ENCODE results near the gene PFDN1.

The PFDN1 gene

DNA sequence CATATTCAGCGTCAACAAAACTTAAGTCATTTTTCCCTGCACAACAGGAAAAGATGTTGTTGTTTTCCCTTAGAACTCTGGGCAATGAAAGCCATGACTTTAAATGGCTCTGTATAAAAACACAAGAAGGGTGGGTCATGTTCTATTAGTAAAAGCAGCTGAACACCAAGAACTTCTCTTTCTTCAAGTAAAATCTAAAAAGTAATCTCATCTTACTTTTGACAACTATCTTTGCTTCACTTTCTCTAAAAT lies 9.1 kb downstream of the PFDN1 start:
- Mint-ChIP-seq H3K9me3 (no peaks in the 10 kb centered on the region), H3K4me1 (ENCODE audit: low read depth) (peaks cover 49% of the 10 kb centered on the region)

DNA sequence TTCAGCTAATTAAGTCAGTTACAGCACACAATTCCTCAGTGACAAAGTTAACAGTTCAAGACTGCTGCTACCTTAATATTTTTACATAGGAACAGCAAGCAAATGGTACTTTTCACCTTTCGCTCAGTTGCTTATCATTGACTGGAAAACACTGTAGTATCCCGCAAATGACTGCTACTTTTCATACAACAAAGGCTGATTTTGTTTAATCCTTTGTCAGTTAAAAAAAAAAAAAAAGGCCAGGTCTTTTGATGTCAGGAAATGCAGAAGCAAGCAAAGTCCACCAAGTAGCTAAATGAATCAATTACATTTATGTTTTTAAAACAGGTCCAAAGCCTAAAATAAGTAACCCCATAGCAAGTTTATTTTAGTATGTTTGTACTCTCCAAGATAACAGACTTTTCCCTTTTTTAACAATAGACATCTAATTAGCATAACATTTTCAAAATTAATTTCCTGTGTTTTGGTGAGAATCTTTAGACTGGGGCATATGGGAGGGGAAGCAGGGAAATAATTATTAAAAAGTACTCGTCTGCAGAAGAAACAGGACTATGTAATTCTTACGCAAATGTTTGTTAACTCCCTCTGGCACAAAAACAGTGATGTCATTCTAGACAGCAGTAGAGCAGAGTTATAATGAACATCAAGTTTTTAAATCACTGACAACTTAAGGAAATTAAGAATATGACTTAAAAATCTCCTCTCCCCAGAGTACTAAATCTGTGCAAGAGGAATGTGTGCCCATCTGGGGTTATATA lies 9.6 kb downstream of the PFDN1 start:
- Mint-ChIP-seq H3K4me3 (no peak overlapping the region), H3K9me3 (no peaks in the 10 kb centered on the region), H3K4me1 (ENCODE audit: low read depth) (peaks cover 48% of the 10 kb centered on the region), H3K27me3 (no peaks in the 10 kb centered on the region), H3K36me3 (ENCODE audit: low read depth) (peaks cover 24% of the 10 kb centered on the region), H3K27ac (no peak overlapping the region)

More for the DNA sequence above, 9.1 kb downstream of the PFDN1 start:
- Mint-ChIP-seq H3K4me3 (no peak overlapping the region), H3K27ac (no peak overlapping the region), H3K36me3 (ENCODE audit: low read depth) (peaks cover 26% of the 10 kb centered on the region), H3K27me3 (no peaks in the 10 kb centered on the region)

DNA sequence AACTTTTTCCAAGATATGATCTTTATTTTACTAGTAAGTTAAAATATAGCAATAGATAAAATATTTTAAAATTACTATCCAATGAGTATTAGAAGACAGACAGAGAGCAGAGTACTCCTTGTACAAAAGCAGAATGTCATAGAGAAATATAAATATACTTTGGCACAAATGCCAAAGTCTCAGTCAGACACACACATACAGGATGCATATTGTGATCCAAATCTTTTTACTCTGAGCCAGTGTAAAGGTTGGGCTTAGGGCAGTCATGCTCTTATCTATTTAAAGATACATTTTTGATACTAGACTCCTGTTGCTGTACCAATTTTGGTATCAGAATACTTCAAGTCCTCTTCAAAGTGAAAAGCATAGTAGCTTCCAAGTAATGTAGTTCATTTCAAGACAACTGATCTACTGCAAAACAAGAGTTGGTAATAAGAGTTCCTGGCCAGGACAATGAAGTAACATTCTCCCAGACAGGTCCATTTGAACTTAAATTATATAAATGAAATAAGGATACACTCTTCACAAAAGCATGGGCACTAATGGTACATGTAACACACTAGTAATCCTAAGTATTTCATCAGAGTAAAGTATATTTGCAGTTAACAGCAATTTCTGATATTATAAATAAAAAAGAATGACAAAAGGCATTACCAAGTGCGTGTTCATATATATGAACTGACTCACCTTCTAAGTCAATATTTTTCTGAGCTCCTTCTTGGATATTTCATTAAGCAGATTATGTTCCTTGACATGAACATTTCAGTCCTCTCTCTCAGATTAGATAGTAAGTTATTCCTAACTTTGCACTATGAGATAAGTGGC lies 10.5 kb downstream of the PFDN1 start:
- no peak overlapping the region for H3K27ac Mint-ChIP-seq
- H3K27me3 Mint-ChIP-seq: no peaks in the 10 kb centered on the region
- no peak overlapping the region for H3K4me3 Mint-ChIP-seq
- H3K4me1 Mint-ChIP-seq (ENCODE audit: low read depth): peaks cover 46% of the 10 kb centered on the region
- H3K9me3 Mint-ChIP-seq: no peaks in the 10 kb centered on the region
- peaks cover 18% of the 10 kb centered on the region for H3K36me3 Mint-ChIP-seq (ENCODE audit: low read depth)

DNA sequence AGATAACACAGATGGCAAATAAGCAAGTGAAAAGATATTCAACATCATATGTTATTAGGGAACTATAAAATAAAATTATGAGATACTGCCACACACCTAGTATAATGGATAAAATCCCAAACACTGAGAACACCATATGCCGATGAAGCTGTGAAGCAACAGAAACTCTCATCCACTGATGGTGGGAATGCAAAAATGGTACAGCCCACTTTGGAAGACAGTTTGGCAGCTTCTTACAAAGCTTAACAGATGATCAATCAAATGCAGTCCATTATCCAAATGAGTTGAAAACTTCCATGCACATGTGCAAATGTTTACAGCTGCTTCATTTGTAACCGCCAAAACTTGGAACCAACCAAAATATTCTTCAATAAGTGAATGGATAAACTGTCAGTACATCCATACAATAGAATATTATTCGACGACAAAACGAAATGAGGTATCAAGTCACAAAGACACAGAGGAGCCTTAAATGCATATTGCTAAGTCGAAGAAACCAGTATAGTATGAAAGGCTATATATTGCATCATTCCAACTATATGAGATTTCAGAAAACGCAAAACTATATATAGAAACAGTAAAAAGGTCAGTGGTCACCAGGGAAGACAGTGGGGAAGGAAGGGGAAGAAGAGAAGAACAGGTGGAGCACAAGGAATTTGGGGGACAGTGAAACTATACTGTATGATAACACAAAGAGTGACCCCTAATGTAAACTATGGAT lies 14.9 kb downstream of the PFDN1 start:
- Mint-ChIP-seq H3K36me3 (ENCODE audit: low read depth) (no peaks in the 10 kb centered on the region), H3K4me1 (ENCODE audit: low read depth) (peaks cover 37% of the 10 kb centered on the region), H3K27ac (no peak overlapping the region), H3K27me3 (no peaks in the 10 kb centered on the region), H3K9me3 (no peaks in the 10 kb centered on the region), H3K4me3 (no peak overlapping the region)

DNA sequence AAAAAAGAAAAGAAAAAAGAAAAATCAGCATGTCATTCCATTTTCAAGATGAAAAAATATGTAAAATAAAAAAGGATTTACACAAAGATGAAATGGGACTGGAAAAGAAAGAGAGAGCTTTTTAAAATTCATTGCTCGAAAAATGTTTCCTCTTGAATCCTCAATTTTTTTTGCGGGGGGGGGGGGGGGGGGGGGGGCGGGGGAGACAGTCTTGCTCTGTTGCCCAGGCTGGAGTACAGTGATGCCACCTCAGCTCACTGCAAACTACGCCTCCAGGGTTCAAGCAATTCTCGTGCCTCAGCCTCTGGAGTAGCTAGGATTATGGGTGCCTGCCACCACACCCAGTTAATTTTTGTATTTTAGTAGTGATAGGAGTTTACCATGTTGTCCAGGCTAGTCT lies 16.5 kb downstream of the PFDN1 start:
- Mint-ChIP-seq H3K27ac (no peak overlapping the region), H3K27me3 (no peaks in the 10 kb centered on the region), H3K4me3 (no peak overlapping the region), H3K36me3 (ENCODE audit: low read depth) (no peaks in the 10 kb centered on the region), H3K9me3 (no peaks in the 10 kb centered on the region), H3K4me1 (ENCODE audit: low read depth) (peaks cover 43% of the 10 kb centered on the region)

DNA sequence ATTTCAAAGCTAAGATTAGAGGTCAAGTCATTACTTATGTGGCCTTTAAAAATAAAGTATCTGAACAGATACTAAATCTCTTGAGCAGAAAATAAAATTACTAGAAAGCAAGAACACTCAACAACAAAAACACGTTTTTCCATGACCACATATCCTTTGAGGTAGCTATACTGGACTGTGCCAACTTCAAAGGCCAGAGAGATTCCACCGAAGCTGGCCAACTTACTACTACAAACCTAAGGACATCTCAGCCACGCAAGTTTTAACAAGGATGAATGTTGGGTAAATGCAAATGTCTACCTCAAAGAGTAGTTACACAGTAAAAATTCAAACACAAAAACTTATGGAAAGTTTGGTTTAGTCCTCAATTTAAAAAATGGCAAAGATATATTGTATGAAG lies 18.9 kb downstream of the PFDN1 start:
- Mint-ChIP-seq H3K4me3 (no peak overlapping the region), H3K27ac (no peak overlapping the region), H3K9me3 (no peaks in the 10 kb centered on the region), H3K27me3 (no peaks in the 10 kb centered on the region), H3K4me1 (ENCODE audit: low read depth) (peaks cover 39% of the 10 kb centered on the region), H3K36me3 (ENCODE audit: low read depth) (peaks cover 4% of the 10 kb centered on the region)

DNA sequence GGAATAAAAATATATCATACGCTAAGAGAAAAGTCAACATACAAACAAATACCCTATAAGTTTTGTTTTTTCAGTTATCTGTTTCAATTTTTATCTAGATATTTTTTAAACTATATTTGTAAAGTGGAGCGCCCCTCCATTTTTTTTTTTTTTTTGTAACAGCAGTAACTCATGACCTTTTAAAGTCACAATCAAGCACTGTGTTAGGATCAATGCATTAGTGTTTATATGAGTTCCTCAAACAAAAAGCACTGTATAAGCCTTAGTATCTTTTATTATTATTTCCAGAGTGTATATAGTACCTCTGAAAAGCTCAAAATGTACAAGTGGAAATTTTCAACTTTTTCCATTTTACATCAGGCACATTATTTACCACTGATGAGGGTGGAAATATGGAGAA lies 20.6 kb downstream of the PFDN1 start:
- Mint-ChIP-seq H3K36me3 (ENCODE audit: low read depth) (peaks cover 17% of the 10 kb centered on the region), H3K4me1 (ENCODE audit: low read depth) (peaks cover 36% of the 10 kb centered on the region), H3K9me3 (no peaks in the 10 kb centered on the region), H3K27me3 (no peaks in the 10 kb centered on the region), H3K27ac (no peak overlapping the region), H3K4me3 (no peak overlapping the region)

DNA sequence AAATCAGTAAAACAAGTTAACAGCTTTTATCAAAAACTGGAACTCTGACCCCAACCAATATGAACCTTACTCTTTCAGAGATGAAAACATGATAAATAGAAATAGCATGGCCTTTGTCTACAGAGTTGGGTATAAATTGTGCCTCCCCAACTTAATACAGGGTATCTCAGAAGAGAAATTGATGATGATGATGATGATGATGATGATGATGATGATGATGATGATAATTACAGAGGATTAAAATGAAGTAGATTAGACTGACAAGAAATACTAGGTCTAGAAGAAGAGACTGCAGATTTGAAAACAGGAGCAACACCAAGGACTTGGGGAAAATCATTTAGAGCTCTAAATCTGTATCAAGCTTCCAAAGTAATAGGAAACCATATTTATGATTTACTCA lies 27.1 kb downstream of the PFDN1 start:
- Mint-ChIP-seq H3K27ac (no peak overlapping the region), H3K4me3 (no peak overlapping the region), H3K4me1 (ENCODE audit: low read depth) (peaks cover 28% of the 10 kb centered on the region), H3K9me3 (no peaks in the 10 kb centered on the region), H3K36me3 (ENCODE audit: low read depth) (peaks cover 37% of the 10 kb centered on the region), H3K27me3 (no peaks in the 10 kb centered on the region)

DNA sequence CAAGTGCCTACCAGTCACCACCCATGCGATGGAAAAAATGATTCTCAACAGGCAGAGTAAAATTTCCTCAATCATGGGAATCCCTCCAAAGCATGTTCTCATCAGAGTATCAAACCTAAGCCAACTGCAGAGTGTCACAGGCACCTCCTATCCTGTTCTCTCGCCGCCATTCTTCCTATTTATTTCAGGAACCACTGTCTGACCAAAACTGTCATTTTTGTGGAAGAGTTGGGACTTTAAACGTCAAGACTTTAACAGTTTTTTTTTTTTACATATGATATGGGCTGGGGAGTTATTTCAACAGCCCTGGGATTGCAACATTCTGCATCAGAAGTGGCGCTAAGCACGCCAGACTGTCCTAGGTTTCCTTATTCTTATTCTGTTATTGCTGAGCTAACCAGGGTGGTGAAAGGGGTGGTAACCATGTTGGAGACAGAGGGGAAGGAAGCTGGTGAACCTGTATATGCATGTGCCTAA lies 29.5 kb downstream of the PFDN1 start:
- Mint-ChIP-seq H3K36me3 (ENCODE audit: low read depth) (peaks cover 29% of the 10 kb centered on the region), H3K9me3 (no peaks in the 10 kb centered on the region), H3K27me3 (no peaks in the 10 kb centered on the region), H3K4me1 (ENCODE audit: low read depth) (peaks cover 23% of the 10 kb centered on the region), H3K4me3 (no peak overlapping the region), H3K27ac (peak overlapping the region; percentile 45)

DNA sequence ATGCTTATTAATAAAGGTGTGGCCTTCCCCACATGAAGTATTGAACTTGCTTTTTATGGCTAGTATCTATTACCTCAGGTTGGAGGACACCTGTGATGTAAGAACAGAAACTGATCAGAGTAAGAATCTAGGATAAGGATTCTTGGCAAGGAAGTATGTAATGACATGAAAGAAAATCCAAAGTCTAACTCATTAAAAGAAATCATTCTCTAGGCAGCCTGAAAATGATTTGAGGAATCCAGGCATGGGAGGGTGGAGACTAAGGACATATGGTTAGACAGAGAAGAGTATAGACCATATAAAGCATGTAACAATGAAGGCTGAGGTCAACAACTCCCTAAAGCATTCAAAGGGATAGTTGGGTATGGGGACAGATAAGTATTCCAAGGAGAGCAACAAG lies 32.9 kb downstream of the PFDN1 start:
- no peak overlapping the region for H3K4me3 Mint-ChIP-seq
- H3K36me3 Mint-ChIP-seq (ENCODE audit: low read depth): peaks cover 15% of the 10 kb centered on the region
- no peak overlapping the region for H3K27ac Mint-ChIP-seq
- H3K4me1 Mint-ChIP-seq (ENCODE audit: low read depth): peaks cover 42% of the 10 kb centered on the region
- no peaks in the 10 kb centered on the region for H3K9me3 Mint-ChIP-seq
- H3K27me3 Mint-ChIP-seq: no peaks in the 10 kb centered on the region

DNA sequence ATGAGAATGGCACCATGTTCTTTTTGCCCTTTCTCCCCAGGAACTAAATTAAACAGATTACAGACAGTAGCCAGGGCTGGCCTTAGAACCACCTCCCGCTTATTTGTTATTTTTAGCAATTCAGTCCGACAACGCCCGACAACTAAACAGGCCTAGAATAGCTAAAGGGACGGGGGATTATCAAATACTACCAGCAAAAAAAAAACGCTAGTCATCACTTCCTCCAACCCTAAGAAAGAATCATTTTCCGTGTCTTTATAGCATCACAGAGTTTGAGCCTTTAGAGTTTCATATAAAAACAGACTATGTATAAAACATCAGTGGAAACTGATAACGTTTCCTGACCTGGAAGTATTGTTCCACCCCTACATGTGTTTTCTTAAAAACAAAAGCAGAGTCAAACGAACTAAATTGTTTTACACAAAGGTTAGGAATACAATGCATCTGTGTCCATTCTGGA lies 35.3 kb downstream of the PFDN1 start:
- peak overlapping the region; percentile 45 for H3K4me3 Mint-ChIP-seq
- H3K27me3 Mint-ChIP-seq: no peaks in the 10 kb centered on the region
- H3K36me3 Mint-ChIP-seq (ENCODE audit: low read depth): peaks cover 8% of the 10 kb centered on the region
- peak overlapping the region; percentile 61 for H3K27ac Mint-ChIP-seq
- peaks cover 38% of the 10 kb centered on the region for H3K4me1 Mint-ChIP-seq (ENCODE audit: low read depth)
- H3K9me3 Mint-ChIP-seq: no peaks in the 10 kb centered on the region

DNA sequence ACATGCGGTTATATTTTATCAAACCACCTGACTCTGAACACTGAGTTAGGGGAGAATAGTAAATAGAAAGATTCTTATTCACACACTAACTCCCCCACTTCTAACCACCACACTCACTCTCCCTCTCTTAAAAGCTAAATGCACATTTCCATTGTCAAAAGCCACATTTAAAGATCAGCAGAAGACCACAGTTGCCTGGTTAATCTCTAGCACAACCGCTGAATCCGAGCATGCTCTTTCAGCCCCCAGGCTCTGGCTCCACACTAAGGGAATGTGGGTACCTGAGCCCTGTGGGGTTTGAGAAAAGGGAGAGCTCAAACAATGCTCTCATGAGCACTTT lies 35.7 kb downstream of the PFDN1 start:
- Mint-ChIP-seq H3K27me3 (no peaks in the 10 kb centered on the region), H3K9me3 (no peaks in the 10 kb centered on the region), H3K36me3 (ENCODE audit: low read depth) (peaks cover 8% of the 10 kb centered on the region), H3K27ac (peak overlapping the region; percentile 61), H3K4me1 (ENCODE audit: low read depth) (peaks cover 40% of the 10 kb centered on the region), H3K4me3 (peak overlapping the region; percentile 41)

DNA sequence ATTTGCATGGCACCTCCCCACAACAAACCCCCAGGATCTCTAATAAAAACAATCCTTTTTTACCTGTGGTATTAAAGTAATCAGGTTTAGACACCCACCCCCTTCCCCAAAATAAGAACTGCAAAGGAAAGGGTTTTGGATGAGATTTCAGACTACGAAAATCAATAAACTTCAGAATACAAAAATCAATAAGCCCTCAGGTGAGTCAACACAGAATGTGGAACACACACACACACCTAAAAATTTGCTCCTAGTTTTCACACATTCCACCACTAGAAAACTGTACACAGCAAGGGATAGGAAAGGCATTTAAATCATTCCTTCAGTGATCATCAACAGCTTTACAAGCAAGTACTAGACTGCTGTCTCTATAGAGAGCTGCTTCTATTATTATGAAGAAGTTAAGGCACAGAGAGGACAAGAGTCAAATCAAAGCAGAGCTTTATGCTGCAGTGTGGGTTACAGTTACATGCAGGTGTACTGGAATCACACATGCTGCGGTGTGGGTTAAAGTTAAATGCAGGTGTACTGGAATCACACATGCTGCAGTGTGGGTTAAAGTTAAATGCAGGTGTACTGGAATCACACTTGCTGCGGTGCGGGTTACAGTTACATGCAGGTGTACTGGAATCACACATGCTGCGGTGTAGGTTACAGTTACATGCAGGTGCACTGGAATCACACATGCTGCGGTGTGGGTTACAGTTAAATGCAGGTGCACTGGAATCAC lies 36.3 kb downstream of the PFDN1 start:
- Mint-ChIP-seq H3K9me3 (no peaks in the 10 kb centered on the region), H3K36me3 (ENCODE audit: low read depth) (peaks cover 8% of the 10 kb centered on the region), H3K27me3 (no peaks in the 10 kb centered on the region), H3K4me1 (ENCODE audit: low read depth) (peaks cover 43% of the 10 kb centered on the region), H3K27ac (peak overlapping the region; percentile 61), H3K4me3 (no peak overlapping the region)

DNA sequence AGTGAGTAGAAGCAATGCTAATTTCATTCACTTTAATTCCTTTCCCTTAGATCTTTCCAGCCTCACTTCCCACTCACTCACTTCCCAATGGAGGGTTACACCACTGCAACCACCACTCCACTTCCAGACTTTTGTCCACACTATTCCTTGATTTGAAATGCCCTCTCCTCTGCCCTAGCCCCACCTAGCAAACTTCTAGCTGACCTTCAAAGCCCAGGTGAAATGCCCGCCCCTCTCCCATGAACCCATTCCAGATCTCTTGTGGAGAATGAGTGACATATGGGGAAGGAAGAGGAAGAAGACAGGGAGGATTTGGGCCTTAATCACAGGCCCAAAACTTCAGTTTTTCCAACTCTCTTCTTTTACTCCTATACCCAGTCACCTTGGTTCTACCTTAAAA lies 37.1 kb downstream of the PFDN1 start:
- H3K4me3 Mint-ChIP-seq: no peak overlapping the region
- H3K27ac Mint-ChIP-seq: no peak overlapping the region
- H3K4me1 Mint-ChIP-seq (ENCODE audit: low read depth): peaks cover 49% of the 10 kb centered on the region
- H3K36me3 Mint-ChIP-seq (ENCODE audit: low read depth): peaks cover 8% of the 10 kb centered on the region
- no peaks in the 10 kb centered on the region for H3K9me3 Mint-ChIP-seq
- no peaks in the 10 kb centered on the region for H3K27me3 Mint-ChIP-seq

DNA sequence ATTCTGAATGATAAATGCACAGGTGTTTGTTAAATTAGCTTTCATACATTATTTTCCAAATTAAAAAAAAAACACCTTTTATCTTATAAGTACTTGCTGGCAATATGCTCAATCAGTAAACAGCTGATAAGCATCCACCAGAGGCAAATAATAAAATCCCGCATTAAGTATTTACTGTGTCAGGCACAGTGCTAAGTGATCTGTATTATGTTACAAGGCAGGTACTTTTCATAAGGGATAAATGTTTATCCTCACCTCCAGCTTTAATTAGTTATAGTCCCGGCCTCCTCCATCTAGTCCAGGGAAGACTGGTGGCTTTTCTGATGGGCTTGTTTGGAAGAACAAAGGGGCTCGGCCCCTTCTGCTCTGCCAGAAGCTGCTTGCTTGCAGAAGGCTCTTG lies 40.1 kb downstream of the PFDN1 start:
- peaks cover 63% of the 10 kb centered on the region for H3K4me1 Mint-ChIP-seq (ENCODE audit: low read depth)
- H3K36me3 Mint-ChIP-seq (ENCODE audit: low read depth): peaks cover 29% of the 10 kb centered on the region
- H3K4me3 Mint-ChIP-seq: no peak overlapping the region
- H3K9me3 Mint-ChIP-seq: no peaks in the 10 kb centered on the region
- H3K27ac Mint-ChIP-seq: no peak overlapping the region
- no peaks in the 10 kb centered on the region for H3K27me3 Mint-ChIP-seq

Measured in stimulated activated naive CD8-positive, alpha-beta T cell treated with anti-CD3 and anti-CD28 coated beads, Interleukin-15, Interleukin-2, amounts not matched to agents 100 ng/mL and 50 ng/mL, for 24 hours (primary cell).